Breast epithelium (tissue), 4 donors: Measurements from ENCODE around the gene OSBPL1A. TPM values are rescaled to one million over a fixed set of nuclear protein-coding genes. Genes with fewer than 3 reads are reported as not detected.

ENCODE experiments used
- DNase-seq, 2 donors: peaks; one replicate each; pipeline ENCODE4 v3.0.0-alpha.2; 2019; ENCODE audit warnings: low spot score in 2 of 2
- H3K27ac ChIP-seq, 2 donors: fragments of 200-600 bp; sonication (generic) in 1 of 2; one replicate each; pipeline ENCODE4 v1.5.1; 2016 to 2019; ENCODE audit warnings: mild to moderate bottlenecking in 1 of 2
- H3K27me3 ChIP-seq, 2 donors: fragments of 200-600 bp; sonication (generic) in 1 of 2; one replicate each; pipeline versions ENCODE4 v1.5.1 to v1.6.0; 2017 to 2019; ENCODE audit warnings: control low read depth in 1 of 2, mild to moderate bottlenecking in 1 of 2
- H3K36me3 ChIP-seq: fragments of 200-600 bp; one replicate; pipeline ENCODE4 v1.5.1; 2019
- H3K4me1 ChIP-seq, 2 donors: fragments of 200-600 bp; sonication (generic); one replicate each; pipeline ENCODE4 v1.5.1; 2016 to 2019; ENCODE audit warnings: control low read depth in 1 of 2
- H3K4me3 ChIP-seq, 3 donors: fragments of 200-600 bp; sonication (generic); 1 replicate in 2 of 3; 2 replicates in 1 of 3; pipeline ENCODE4 v1.5.1; 2016 to 2019; ENCODE audit warnings: mild to moderate bottlenecking in 3 of 3, moderate library complexity in 2 of 3
- H3K9me3 ChIP-seq, 2 donors: fragments of 200-600 bp; sonication (generic) in 1 of 2; one replicate each; pipeline ENCODE4 v1.5.1; 2016 to 2019; ENCODE audit warnings: control low read depth in 1 of 2
- CTCF ChIP-seq, 3 donors: fragments of 450-650 bp; IDR thresholded peaks; one replicate each; pipeline ENCODE4 v1.5.1; 2016 to 2017; ENCODE audit warnings: antibody characterized with exemption in 3 of 3, mild to moderate bottlenecking in 3 of 3, moderate library complexity in 3 of 3
- POLR2A ChIP-seq: fragments of 450-650 bp; IDR thresholded peaks from one replicate; pipeline ENCODE4 v1.6.1; 2016; ENCODE audit warnings: antibody characterized with exemption, mild to moderate bottlenecking, moderate library complexity
- POLR2AphosphoS5 ChIP-seq, 3 donors: sonication (generic); formaldehyde crosslinking; IDR thresholded peaks; one replicate each; pipeline ENCODE4 v1.6.1; 2017; ENCODE audit warnings: antibody characterized with exemption in 3 of 3
- intact Hi-C: fragments of 100-400 bp; cut with DNase I; formaldehyde crosslinking; loops from one replicate; pipeline ENCODE4 v1.15.1; 2023; ENCODE audit warnings: low total_unique reads
- total RNA-seq, 3 donors: library from RNA; depleted of rRNA; stranded (reverse); fragments of >200 nt; gene quantifications; one replicate each; pipeline ENCODE4 v1.1.0, GENCODE V29; 2016

OSBPL1A gene
- total RNA-seq, 3 donors from 2014 or later: 61.1 to 84.3 (median 77.0) TPM

- TF ChIP-seq POLR2A (no peak), CTCF (IDR thresholded peaks at IDR 0.05) (no peak), POLR2AphosphoS5 (IDR thresholded peaks at IDR 0.05) (no peak)
- no peak for DNase-seq
- no peak overlapping the region for H3K27ac ChIP-seq
- no peaks in the 10 kb centered on the region for H3K4me1 ChIP-seq
- H3K36me3 ChIP-seq: no peaks in the 10 kb centered on the region
- H3K27me3 ChIP-seq: no peaks in the 10 kb centered on the region
- no peaks in the 10 kb centered on the region for H3K9me3 ChIP-seq
- H3K4me3 ChIP-seq: no peak overlapping the region
- intact Hi-C loops: no loop called here
These were observed 211.8 kb downstream of the OSBPL1A start for GRCh38 chr18:24185805-24186204.

GRCh38 chr18:24181806-24182205 lies 215.8 kb downstream of the OSBPL1A start:
- no peak for DNase-seq
- Histone ChIP-seq H3K36me3 (no peaks in the 10 kb centered on the region), H3K4me1 (no peaks in the 10 kb centered on the region), H3K27ac (no peak overlapping the region), H3K4me3 (no peak overlapping the region), H3K9me3 (no peaks in the 10 kb centered on the region), H3K27me3 (no peaks in the 10 kb centered on the region)
- intact Hi-C loops: no loop called here
- TF ChIP-seq CTCF (IDR thresholded peaks at IDR 0.05) (no peak), POLR2A (no peak), POLR2AphosphoS5 (IDR thresholded peaks at IDR 0.05) (no peak)

- Histone ChIP-seq H3K27ac (no peak overlapping the region), H3K27me3 (no peaks in the 10 kb centered on the region), H3K4me1 (no peaks in the 10 kb centered on the region), H3K36me3 (no peaks in the 10 kb centered on the region), H3K4me3 (no peak overlapping the region), H3K9me3 (no peaks in the 10 kb centered on the region)
- no peak for TF ChIP-seq CTCF (IDR thresholded peaks at IDR 0.05)
- TF ChIP-seq POLR2AphosphoS5 (IDR thresholded peaks at IDR 0.05): no peak
- TF ChIP-seq POLR2A: no peak
- no peak for DNase-seq
- intact Hi-C loops: no loop called here
These were observed 217.6 kb downstream of the OSBPL1A start for GRCh38 chr18:24180048-24180447.

GRCh38 chr18:24177499-24178133 lies 220.0 kb downstream of the OSBPL1A start:
- H3K27me3 ChIP-seq: no peaks in the 10 kb centered on the region
- intact Hi-C loops: no loop called here
- TF ChIP-seq POLR2A (no peak), CTCF (IDR thresholded peaks at IDR 0.05) (no peak), POLR2AphosphoS5 (IDR thresholded peaks at IDR 0.05) (no peak)
- DNase-seq: no peak
- H3K27ac ChIP-seq: no peak overlapping the region
- H3K36me3 ChIP-seq: no peaks in the 10 kb centered on the region
- H3K4me1 ChIP-seq: no peaks in the 10 kb centered on the region
- no peaks in the 10 kb centered on the region for H3K9me3 ChIP-seq
- no peak overlapping the region for H3K4me3 ChIP-seq

GRCh38 chr18:24176727-24177416 lies 220.8 kb downstream of the OSBPL1A start:
- no peak overlapping the region for H3K27ac ChIP-seq
- intact Hi-C loops: no loop called here

More at GRCh38 chr18:24176727-24177416, 220.8 kb downstream of the OSBPL1A start:
- Histone ChIP-seq H3K4me1 (no peaks in the 10 kb centered on the region), H3K4me3 (no peak overlapping the region), H3K9me3 (no peaks in the 10 kb centered on the region), H3K27me3 (no peaks in the 10 kb centered on the region), H3K36me3 (no peaks in the 10 kb centered on the region)
- TF ChIP-seq POLR2AphosphoS5 (IDR thresholded peaks at IDR 0.05) (no peak), CTCF (IDR thresholded peaks at IDR 0.05) (peak; percentile 35 to 50 (median 49))
- peak in 1 of 2 donors; percentile 55 for DNase-seq
